ENCODE measurements around the gene CCDC187.

CCDC187 gene

GRCh38 chr9:136252281-136252680, 51.6 kb downstream of the CCDC187 start:
- no peaks in the 10 kb centered on the region for H3K27me3 ChIP-seq (ENCODE audit: control insufficient read depth, insufficient read depth, low read length)
- H3K4me3 ChIP-seq (ENCODE audit: low read depth, low read length) = no peak overlapping the region
- no peaks in the 10 kb centered on the region for H3K36me3 ChIP-seq (ENCODE audit: control insufficient read depth, insufficient read depth, low read length)
- H3K9ac ChIP-seq (ENCODE audit: low read depth, low read length) = no peak overlapping the region
- peaks cover 6% of the 10 kb centered on the region; the same call in 1 of the 2 replicates for H3K4me1 ChIP-seq (ENCODE audit: control insufficient read depth, insufficient read depth, low read length)
- no peaks in the 10 kb centered on the region for H3K9me3 ChIP-seq (ENCODE audit: control insufficient read depth, insufficient read depth, low read length)
- H3K27ac ChIP-seq (ENCODE audit: low read depth, low read length) = no peak overlapping the region

- H3K4me3 ChIP-seq (ENCODE audit: low read depth, low read length) = no peak overlapping the region
- no peak overlapping the region for H3K9ac ChIP-seq (ENCODE audit: low read depth, low read length)
- no peaks in the 10 kb centered on the region for H3K36me3 ChIP-seq (ENCODE audit: control insufficient read depth, insufficient read depth, low read length)
- no peaks in the 10 kb centered on the region for H3K9me3 ChIP-seq (ENCODE audit: control insufficient read depth, insufficient read depth, low read length)
- peaks cover 6% of the 10 kb centered on the region; the same call in 1 of the 2 replicates for H3K4me1 ChIP-seq (ENCODE audit: control insufficient read depth, insufficient read depth, low read length)
- no peak overlapping the region for H3K27ac ChIP-seq (ENCODE audit: low read depth, low read length)
- H3K27me3 ChIP-seq (ENCODE audit: control insufficient read depth, insufficient read depth, low read length) = no peaks in the 10 kb centered on the region
Measured at GRCh38 chr9:136251264-136252115, 52.4 kb downstream of the CCDC187 start.

GRCh38 chr9:136250676-136251075, 53.2 kb downstream of the CCDC187 start:
- no peak overlapping the region for H3K4me3 ChIP-seq (ENCODE audit: low read depth, low read length)
- H3K36me3 ChIP-seq (ENCODE audit: control insufficient read depth, insufficient read depth, low read length) = no peaks in the 10 kb centered on the region
- no peaks in the 10 kb centered on the region for H3K27me3 ChIP-seq (ENCODE audit: control insufficient read depth, insufficient read depth, low read length)
- H3K4me1 ChIP-seq (ENCODE audit: control insufficient read depth, insufficient read depth, low read length) = peaks cover 10% of the 10 kb centered on the region; the same call in 1 of the 2 replicates
- H3K27ac ChIP-seq (ENCODE audit: low read depth, low read length) = no peak overlapping the region
- no peaks in the 10 kb centered on the region for H3K9me3 ChIP-seq (ENCODE audit: control insufficient read depth, insufficient read depth, low read length)
- H3K9ac ChIP-seq (ENCODE audit: low read depth, low read length) = no peak overlapping the region

GRCh38 chr9:136249877-136250559, 53.9 kb downstream of the CCDC187 start:
- Histone ChIP-seq H3K27ac (ENCODE audit: low read depth, low read length) (no peak overlapping the region), H3K9me3 (ENCODE audit: control insufficient read depth, insufficient read depth, low read length) (no peaks in the 10 kb centered on the region), H3K36me3 (ENCODE audit: control insufficient read depth, insufficient read depth, low read length) (no peaks in the 10 kb centered on the region), H3K4me1 (ENCODE audit: control insufficient read depth, insufficient read depth, low read length) (peaks cover 10% of the 10 kb centered on the region; the same call in 1 of the 2 replicates), H3K27me3 (ENCODE audit: control insufficient read depth, insufficient read depth, low read length) (no peaks in the 10 kb centered on the region), H3K9ac (ENCODE audit: low read depth, low read length) (no peak overlapping the region), H3K4me3 (ENCODE audit: low read depth, low read length) (no peak overlapping the region)

GRCh38 chr9:136248951-136249876, 54.7 kb downstream of the CCDC187 start:
- H3K9me3 ChIP-seq (ENCODE audit: control insufficient read depth, insufficient read depth, low read length) = no peaks in the 10 kb centered on the region
- no peaks in the 10 kb centered on the region for H3K36me3 ChIP-seq (ENCODE audit: control insufficient read depth, insufficient read depth, low read length)
- H3K4me1 ChIP-seq (ENCODE audit: control insufficient read depth, insufficient read depth, low read length) = peaks cover 18% of the 10 kb centered on the region
- H3K4me3 ChIP-seq (ENCODE audit: low read depth, low read length) = no peak overlapping the region
- no peaks in the 10 kb centered on the region for H3K27me3 ChIP-seq (ENCODE audit: control insufficient read depth, insufficient read depth, low read length)
- no peak overlapping the region for H3K9ac ChIP-seq (ENCODE audit: low read depth, low read length)
- H3K27ac ChIP-seq (ENCODE audit: low read depth, low read length) = no peak overlapping the region

GRCh38 chr9:136247947-136248637, 55.8 kb downstream of the CCDC187 start:
- H3K4me1 ChIP-seq (ENCODE audit: control insufficient read depth, insufficient read depth, low read length) = peaks cover 29% of the 10 kb centered on the region
- no peak overlapping the region for H3K4me3 ChIP-seq (ENCODE audit: low read depth, low read length)
- no peaks in the 10 kb centered on the region for H3K9me3 ChIP-seq (ENCODE audit: control insufficient read depth, insufficient read depth, low read length)
- no peak overlapping the region for H3K9ac ChIP-seq (ENCODE audit: low read depth, low read length)
- H3K36me3 ChIP-seq (ENCODE audit: control insufficient read depth, insufficient read depth, low read length) = no peaks in the 10 kb centered on the region
- H3K27me3 ChIP-seq (ENCODE audit: control insufficient read depth, insufficient read depth, low read length) = no peaks in the 10 kb centered on the region
- no peak overlapping the region for H3K27ac ChIP-seq (ENCODE audit: low read depth, low read length)

GRCh38 chr9:136247551-136247916, 56.4 kb downstream of the CCDC187 start:
- Histone ChIP-seq H3K9ac (ENCODE audit: low read depth, low read length) (no peak overlapping the region), H3K4me1 (ENCODE audit: control insufficient read depth, insufficient read depth, low read length) (peaks cover 34% of the 10 kb centered on the region), H3K36me3 (ENCODE audit: control insufficient read depth, insufficient read depth, low read length) (no peaks in the 10 kb centered on the region), H3K27me3 (ENCODE audit: control insufficient read depth, insufficient read depth, low read length) (no peaks in the 10 kb centered on the region), H3K9me3 (ENCODE audit: control insufficient read depth, insufficient read depth, low read length) (no peaks in the 10 kb centered on the region), H3K27ac (ENCODE audit: low read depth, low read length) (no peak overlapping the region), H3K4me3 (ENCODE audit: low read depth, low read length) (no peak overlapping the region)

- no peak overlapping the region for H3K4me3 ChIP-seq (ENCODE audit: low read depth, low read length)
Measured at GRCh38 chr9:136246849-136247550, 56.9 kb downstream of the CCDC187 start.

GRCh38 chr9:136245219-136246150, 58.4 kb downstream of the CCDC187 start, which contains the start of gene QSOX2:
QSOX2 (minus strand) TSS chr9:136245812; CDS start chr9:136245803, 9 bp downstream.
- Histone ChIP-seq H3K27me3 (ENCODE audit: control insufficient read depth, insufficient read depth, low read length) (no peaks in the 10 kb centered on the region), H3K9me3 (ENCODE audit: control insufficient read depth, insufficient read depth, low read length) (no peaks in the 10 kb centered on the region), H3K36me3 (ENCODE audit: control insufficient read depth, insufficient read depth, low read length) (no peaks in the 10 kb centered on the region), H3K4me1 (ENCODE audit: control insufficient read depth, insufficient read depth, low read length) (peaks cover 35% of the 10 kb centered on the region), H3K27ac (ENCODE audit: low read depth, low read length) (peak within 1 kb of the TSS; percentile 64), H3K4me3 (ENCODE audit: low read depth, low read length) (peak within 1 kb of the TSS; percentile 86), H3K9ac (ENCODE audit: low read depth, low read length) (peak within 1 kb of the TSS; percentile 61; the same call in 1 of the 2 replicates)

More at GRCh38 chr9:136246849-136247550, 56.9 kb downstream of the CCDC187 start:
- Histone ChIP-seq H3K4me1 (ENCODE audit: control insufficient read depth, insufficient read depth, low read length) (peaks cover 35% of the 10 kb centered on the region), H3K9me3 (ENCODE audit: control insufficient read depth, insufficient read depth, low read length) (no peaks in the 10 kb centered on the region), H3K9ac (ENCODE audit: low read depth, low read length) (no peak overlapping the region), H3K36me3 (ENCODE audit: control insufficient read depth, insufficient read depth, low read length) (no peaks in the 10 kb centered on the region), H3K27ac (ENCODE audit: low read depth, low read length) (no peak overlapping the region), H3K27me3 (ENCODE audit: control insufficient read depth, insufficient read depth, low read length) (no peaks in the 10 kb centered on the region)
